GM21390 (cell line): ENCODE results near the gene CAMTA1.
"Not testable (repeated sequence)": the region's sequence is repeated elsewhere in the genome, so short reads cannot be mapped to it uniquely, and the experiment has no call there.

Source experiments
- ATAC-seq: cut with Tn5 transposase; IDR thresholded peaks from one replicate; pipeline ENCODE4 v1.9.1; 2021; ENCODE audit not compliant: unreplicated experiment

Gene CAMTA1

GRCh38 chr1:6906783-6907182 lies 121.5 kb downstream of the CAMTA1 start:
- ATAC-seq, result no peak

GRCh38 chr1:6907201-6907600 lies 121.9 kb downstream of the CAMTA1 start:
- ATAC-seq, result no peak

- no peak for ATAC-seq
These were observed 122.6 kb downstream of the CAMTA1 start for GRCh38 chr1:6907676-6908434.

GRCh38 chr1:6909401-6909800 lies 124.1 kb downstream of the CAMTA1 start:
- no peak for ATAC-seq

DNA sequence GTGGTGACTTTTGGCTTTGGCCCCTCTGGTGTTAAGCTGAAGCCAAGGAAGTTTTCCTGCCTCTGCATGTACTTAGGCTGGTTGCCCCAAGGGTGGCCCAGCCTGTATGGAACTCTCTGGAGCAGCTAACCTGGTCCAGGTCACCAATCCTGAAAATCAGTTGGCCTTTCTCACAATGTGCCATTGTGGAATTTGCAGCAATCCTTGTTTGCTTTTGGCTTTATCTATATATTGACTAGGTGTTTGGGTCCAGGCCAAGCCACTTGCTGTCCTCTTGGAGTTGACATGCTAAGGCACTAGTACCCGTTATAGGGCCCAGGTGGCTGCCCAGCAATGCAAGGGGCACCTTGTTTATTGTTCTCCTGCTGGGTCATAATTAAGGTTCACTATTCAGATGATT lies 124.6 kb downstream of the CAMTA1 start:
- ATAC-seq, result no peak

DNA sequence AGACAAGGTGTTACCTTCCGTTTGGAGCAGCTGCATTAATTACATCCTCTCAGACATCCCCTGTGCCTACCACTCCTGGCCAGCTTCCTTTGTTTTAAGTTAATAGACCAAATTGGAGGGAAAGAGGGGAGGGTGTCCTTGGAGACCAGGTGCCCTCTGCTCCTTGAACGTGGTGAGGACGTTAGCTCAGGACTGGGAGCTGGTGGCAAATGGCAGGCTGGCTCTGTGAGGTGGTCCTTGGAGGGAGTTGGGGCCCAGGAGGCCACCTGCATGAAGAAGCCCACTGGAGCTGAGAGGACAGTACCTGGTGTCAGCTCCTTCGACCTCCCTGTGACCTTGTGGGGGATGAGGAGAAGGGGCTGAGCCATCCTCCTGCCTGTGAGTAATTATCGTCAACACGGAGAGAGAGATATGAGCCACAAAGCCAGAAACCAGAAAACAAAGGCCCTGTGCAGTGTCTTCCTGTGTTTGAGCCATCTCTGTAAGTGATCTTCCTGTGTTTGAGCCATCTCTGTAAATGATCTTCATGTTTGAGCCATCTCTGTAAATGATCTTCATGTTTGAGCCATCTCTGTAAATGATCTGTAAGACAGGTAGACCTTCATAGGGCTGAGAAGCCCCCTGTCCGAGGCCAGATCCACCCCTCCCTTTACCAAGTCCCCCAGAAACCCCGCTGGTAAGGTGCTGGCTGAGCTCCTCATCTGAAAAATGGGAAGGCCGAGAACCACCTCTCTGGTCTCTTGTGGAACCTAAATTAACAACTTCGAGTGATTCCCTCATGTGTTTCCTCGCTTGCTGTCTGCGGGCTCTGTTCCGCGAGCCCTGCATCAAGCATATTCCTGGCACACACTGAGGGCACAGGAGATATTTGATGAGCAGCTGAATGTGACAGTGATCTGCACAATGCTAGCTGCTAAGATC lies 126.0 kb downstream of the CAMTA1 start:
- no peak for ATAC-seq

DNA sequence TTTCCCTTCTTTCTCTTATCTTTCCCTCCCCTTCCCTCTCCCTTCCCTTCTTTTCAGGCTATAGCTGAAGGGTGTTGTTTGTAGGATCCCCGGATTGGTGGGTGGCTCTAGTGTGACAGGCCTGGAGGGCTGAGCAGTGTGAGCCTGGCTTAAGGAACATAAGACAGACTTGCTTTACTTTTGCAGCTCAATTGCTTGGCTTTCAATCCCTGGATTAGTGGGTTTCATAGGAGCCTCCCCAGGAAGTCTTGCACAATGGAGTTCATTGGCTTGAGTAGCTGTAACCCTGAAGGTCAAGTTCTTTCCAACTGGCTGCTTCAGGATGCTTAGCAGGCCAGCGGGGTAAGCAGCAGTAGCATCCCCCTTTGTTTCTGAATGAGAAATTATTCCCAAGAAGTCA lies 126.7 kb downstream of the CAMTA1 start:
- ATAC-seq, result no peak

GRCh38 chr1:6912518-6912917 lies 127.3 kb downstream of the CAMTA1 start:
- no peak for ATAC-seq

DNA sequence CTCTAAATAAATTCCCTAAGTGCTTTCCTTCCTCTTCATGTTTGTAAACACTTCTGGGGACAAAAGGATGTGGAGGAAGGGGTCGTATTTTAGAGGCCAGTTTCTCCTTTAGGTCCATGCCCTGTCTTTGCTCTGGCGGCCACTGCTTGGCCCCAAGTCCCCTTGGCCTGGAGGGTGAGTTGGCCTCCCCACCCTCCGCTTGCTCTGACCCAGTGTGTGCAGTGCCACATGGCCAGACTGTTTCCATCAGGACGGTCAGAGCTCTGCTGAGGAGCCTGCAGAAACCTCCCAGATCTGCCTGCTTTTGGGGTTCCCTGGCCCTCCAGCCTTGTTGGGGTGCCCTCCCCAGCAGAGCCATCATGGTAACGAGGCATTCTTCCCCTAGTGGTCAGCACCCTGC lies 127.8 kb downstream of the CAMTA1 start:
- ATAC-seq, result no peak

- ATAC-seq, result no peak
These were observed 129.5 kb downstream of the CAMTA1 start for GRCh38 chr1:6914706-6915105.

DNA sequence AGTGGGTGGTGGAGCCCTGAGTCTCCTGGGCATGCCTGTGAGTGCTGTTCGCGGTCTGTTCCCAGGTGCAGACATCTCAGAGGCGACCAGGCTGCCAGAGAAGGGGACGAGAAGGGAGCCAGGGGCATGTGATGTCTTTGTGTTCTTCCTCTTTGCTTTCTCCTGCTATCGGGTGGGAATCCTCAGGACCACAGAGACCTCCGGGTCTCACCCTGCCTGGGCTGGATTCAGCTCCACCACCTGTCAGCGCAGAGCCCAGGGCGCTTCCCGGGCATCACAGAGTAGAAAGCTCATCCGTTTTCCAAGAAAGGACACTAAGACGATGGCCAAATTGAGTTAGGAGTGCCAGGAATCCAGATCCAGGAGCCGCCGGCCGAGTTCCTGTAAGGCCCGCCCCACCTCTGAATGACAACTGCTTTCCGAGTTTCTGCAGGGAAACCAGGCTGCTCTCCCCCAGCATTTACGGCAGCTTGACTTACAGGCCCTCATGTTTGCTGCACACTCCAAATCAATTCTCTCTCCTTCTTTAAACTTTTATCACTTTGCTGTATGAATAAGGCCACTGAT lies 130.8 kb downstream of the CAMTA1 start:
- ATAC-seq, result no peak

GRCh38 chr1:6917067-6917466 lies 131.8 kb downstream of the CAMTA1 start:
- no peak for ATAC-seq

DNA sequence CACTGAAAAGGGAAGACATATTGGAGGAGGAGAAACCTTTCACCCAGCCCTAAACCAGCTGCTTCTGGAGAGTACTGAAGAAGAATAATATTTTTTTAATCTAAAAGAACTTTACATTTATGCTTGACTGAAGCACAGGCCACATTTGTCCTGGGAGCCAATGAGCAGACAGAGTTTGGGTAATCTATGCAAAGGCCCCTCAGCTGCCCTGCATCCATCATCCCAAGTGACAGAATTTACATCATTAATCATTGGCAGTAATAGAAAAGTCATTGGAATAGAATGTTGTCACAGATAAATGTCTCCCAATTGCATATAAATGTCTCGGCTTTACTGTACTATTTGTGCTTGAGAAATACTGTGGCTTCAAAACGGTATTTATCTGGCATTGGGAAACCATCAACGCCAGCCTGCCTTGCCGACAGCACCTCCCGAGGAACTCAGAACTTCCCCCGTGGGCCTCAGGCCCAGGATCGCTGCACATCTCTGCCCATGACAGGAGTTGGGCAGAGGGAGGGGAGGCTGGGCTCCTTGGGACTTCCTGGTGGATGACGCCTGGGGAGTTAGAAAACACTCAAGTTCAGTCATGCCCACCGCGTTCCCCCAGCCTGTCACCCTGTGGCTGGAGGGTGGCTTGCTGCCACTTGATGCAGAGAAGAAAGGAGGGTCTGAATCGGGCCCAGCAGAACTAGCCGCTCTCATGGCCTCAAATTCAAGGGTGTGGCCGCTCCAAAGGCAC lies 133.1 kb downstream of the CAMTA1 start:
- no peak for ATAC-seq

GRCh38 chr1:6918925-6919511 lies 133.8 kb downstream of the CAMTA1 start:
- no peak for ATAC-seq

DNA sequence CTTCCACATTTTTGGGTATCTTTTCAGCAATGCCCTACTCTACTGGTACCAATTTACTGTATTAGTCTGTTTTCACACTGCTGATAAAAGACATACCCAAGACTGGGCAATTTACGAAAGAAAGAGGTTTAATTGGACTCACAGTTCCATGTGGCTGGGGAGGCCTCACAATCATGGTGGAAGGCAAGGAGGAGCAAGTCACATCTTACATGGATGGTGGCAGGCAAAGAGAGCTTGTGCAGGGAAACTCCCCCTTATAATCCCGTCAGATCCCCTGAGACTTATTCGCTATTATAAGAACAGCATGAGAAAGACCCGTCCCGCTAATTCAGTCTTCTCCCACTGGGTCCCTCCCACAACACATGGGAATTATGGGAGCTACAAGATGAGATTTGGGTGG lies 136.3 kb downstream of the CAMTA1 start:
- not testable (repeated sequence) for ATAC-seq

GRCh38 chr1:6922096-6922931 lies 137.1 kb downstream of the CAMTA1 start:
- no peak for ATAC-seq

GRCh38 chr1:6923012-6923411 lies 137.8 kb downstream of the CAMTA1 start:
- no peak for ATAC-seq

DNA sequence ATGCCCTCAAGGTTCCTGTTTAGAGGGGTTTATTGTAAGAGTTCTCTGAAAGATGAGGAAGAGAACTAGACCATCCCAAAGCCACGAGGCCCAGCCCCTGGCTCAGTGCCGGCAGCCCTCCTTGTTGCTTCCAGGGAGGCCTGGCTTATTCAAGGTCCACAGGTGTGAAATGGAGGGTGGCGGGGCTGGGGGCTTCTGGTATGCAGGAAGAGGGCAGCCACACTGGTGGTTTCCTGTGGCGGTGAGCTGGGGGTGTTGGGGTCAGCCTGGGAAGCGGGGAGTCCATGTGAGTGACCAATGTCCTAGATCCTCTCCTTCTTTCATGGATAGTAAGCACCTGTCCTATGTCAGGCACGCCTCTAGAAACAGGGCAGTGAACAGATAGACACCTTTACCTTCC lies 138.2 kb downstream of the CAMTA1 start:
- ATAC-seq, result no peak

DNA sequence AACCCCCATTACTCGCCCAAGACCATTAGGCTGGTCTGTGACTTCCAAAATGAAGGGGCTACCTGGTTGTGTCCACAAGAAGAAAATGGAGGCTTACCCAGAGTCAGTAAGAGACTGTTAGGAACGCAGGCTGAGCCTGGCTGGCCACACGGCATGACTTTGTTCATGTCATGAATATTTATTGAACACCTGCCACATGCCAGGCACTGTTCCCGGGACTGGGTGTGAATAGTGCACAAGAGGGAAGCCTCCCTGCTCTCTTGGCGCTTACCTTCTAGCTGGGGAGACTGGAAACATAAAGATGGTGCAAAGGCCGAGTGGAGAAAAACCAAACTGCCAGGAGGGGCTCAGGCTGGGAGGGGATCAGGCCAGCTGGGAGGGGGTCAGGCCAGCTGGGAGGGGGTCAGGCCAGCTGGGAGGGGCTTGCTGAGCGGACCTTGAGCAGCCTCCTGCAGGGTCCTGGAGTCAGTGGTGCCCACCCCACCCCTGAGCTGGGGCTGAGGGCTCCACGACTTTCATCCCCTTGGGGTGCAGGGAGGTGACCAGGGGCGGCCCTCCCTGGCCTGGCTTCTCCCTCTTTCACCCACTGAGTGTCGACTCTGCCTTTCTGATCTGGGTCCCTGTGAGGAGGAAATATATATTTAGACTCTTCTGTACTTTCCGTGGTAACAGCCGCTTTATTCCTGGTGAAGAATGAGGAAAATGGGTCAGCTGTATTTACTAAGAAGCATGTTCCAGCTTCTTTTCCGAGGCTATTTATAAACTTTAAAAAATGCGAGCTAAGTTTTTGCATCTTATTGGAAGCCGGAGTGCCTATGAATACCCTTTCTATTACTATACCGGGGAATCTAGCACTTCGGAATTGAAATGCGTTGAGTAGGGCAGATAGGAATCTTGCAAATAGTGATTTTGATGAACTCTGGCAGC lies 139.0 kb downstream of the CAMTA1 start:
- ATAC-seq, result no peak
